GM18951 (cell line): ENCODE measurements around the gene IL1A.
"Not testable (repeated sequence)": the region's sequence is repeated elsewhere in the genome, so short reads cannot be mapped to it uniquely, and the experiment has no call there.

Experiments used
- POLR2A ChIP-seq: IDR thresholded peaks from 4 replicates; pipeline ENCODE4 v1.6.1; 2011; ENCODE audit warnings: mild to moderate bottlenecking; ENCODE audit not compliant: insufficient read length, insufficient read depth; ENCODE audit errors: extremely low read depth
- in situ Hi-C: fragments of 300-500 bp; cut with MboI; formaldehyde crosslinking; loops from one replicate; pipeline ENCODE4 v1.12.0; 2022; ENCODE audit warnings: low sequenced_read_pairs, mixed read lengths, inconsistent platforms; ENCODE audit not compliant: unreplicated experiment

Gene IL1A

GRCh38 chr2:112784199-112785189 lies at the start of gene IL1A:
IL1A (minus strand) TSS chr2:112784493; CDS start chr2:112783770, 723 bp downstream.
- no peak for TF ChIP-seq POLR2A
- in situ Hi-C loops: no loop called here

DNA sequence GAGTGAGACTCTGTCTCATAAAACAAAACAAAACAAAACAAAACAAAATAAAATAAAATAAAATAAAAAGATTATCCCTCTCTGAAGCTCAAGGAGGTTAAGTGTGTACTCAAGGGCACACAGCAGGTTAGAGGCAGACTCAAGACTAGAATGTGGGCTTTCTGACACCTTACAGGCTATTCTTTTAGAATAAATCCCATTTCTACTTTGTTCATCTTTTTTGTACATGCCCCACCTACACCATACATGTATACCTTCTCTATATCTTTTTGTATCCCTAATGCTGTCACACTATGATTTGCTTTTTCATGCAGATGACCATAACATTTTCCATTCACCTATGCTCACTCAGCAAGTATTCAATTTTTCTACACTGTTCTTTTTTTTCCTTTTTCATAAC lies 49.7 kb upstream of the IL1A start:
- in situ Hi-C loops: no loop called here

DNA sequence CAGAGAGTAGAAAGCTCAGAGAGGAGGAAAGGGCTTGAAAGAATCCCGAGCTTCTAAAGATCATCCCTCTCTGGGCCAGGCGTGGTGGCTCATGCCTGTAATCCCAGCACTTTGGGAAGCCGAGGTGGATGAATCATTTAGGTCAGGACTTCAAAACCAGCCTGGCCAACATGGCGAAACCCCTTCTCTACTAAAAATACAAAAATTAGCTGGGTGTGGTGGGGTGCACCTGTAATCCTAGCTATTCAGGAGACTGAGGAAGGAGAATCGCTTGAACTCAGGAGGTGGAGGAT lies 49.3 kb upstream of the IL1A start:
- in situ Hi-C loops: not testable (repeated sequence)

More for the DNA sequence above, 49.7 kb upstream of the IL1A start:
- no peak for TF ChIP-seq POLR2A

DNA sequence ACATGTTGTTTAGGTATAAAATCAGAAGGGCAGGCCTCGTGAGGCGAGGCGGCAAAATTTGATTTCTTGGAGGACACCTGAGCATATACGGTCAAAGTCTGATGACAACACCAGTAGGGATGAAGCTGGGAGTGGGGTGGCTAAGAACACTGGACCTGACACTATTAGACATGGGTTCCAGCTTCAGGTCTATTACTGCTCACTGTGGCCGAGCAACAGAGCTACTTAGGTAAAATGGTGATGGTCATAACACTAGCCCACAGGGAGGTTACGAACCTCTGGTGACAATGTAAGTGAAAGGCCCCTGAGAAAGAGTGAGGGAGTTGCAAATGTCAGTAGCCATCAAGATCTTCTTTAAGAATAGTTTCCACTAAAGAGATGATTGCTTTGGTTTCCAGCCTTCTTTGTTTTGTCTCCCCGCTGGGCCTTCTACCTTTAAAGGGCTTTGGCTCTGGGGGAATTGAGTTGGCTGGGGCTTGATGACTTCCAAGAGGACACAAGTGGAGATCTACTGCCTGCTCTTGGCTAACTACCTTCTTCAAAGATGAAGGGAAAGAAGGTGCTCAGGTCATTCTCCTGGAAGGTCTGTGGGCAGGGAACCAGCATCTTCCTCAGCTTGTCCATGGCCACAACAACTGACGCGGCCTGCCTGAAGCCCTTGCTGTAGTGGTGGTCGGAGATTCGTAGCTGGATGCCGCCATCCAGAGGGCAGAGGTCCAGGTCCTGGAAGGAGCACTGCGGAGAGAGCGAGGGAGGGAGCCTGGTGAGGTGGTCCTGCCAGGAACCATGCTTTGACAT lies 48.7 kb upstream of the IL1A start:
- no peak for TF ChIP-seq POLR2A
- in situ Hi-C loops: no loop called here

- in situ Hi-C loops: no loop called here
- TF ChIP-seq POLR2A: no peak
Observed at GRCh38 chr2:112831946-112832840, 47.9 kb upstream of the IL1A start.

- in situ Hi-C loops: no loop called here
- TF ChIP-seq POLR2A: no peak
Observed at GRCh38 chr2:112831513-112831845, 47.2 kb upstream of the IL1A start.

DNA sequence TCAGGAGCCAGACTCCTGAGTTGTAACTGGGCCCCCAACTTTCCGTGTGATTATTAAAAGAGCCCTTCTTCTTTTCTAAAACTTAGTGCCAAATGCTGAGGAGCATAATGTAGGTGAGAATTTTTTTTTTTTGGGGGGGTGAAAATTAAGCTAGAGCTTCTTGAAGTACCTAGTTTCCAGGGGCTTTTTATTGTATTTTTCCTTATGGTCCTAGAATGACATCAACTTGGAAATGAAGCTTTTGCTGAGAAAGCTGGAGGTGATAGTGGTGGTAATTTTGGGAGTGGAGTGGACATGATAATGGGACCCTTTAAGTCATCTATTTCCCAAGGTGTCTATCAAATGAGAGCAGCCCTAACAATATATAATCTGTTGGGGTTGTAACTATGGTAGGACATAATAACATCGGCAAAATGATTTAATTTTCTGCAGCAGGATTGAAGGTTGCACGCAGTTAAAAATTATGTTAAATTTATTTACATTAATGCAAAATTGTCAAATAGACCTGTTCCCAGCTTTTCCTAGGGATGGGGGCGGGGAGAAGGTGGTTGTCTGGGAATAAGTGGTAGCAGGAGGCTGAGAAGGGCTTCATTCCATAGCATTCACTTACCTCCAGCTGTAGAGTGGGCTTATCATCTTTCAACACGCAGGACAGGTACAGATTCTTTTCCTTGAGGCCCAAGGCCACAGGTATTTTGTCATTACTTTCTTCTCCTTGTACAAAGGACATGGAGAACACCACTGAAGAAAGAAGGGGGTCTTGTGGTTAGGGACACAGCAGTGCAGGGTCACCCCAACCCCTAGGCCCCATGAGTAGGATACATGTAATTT lies 46.6 kb upstream of the IL1A start:
- in situ Hi-C loops: no loop called here
- TF ChIP-seq POLR2A: no peak

DNA sequence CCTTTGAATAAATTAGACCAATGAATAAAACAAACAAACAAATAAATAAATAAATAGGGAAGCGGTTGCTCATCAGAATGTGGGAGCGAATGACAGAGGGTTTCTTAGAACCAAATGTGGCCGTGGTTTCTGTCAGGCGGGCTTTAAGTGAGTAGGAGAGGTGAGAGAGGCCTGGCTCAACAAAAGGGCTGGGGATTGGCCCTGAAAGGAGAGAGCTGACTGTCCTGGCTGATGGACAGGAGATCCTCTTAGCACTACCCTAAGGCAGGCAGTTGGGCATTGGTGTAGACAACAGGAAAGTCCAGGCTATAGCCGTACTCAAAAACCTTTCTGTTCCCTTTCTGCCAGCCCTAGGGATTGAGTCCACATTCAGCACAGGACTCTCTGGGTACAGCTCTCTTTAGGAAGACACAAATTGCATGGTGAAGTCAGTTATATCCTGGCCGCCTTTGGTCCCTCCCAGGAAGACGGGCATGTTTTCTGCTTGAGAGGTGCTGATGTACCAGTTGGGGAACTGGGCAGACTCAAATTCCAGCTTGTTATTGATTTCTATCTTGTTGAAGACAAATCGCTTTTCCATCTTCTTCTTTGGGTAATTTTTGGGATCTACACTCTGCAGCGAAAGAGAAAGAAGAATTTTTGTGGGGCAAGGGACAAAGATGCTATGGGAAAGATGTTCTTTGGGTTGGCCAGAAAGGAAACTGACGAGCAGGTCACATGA lies 45.8 kb upstream of the IL1A start:
- TF ChIP-seq POLR2A: no peak
- in situ Hi-C loops: loop anchor here (10.0 kb wide), 1 partner anchor 45 kb away; no protein-coding TSS in a partner anchor

- in situ Hi-C loops: loop anchor here (10.0 kb wide), 1 partner anchor 45 kb away; no protein-coding TSS in a partner anchor
- TF ChIP-seq POLR2A: no peak
Observed at GRCh38 chr2:112829101-112829960, 45.0 kb upstream of the IL1A start.

DNA sequence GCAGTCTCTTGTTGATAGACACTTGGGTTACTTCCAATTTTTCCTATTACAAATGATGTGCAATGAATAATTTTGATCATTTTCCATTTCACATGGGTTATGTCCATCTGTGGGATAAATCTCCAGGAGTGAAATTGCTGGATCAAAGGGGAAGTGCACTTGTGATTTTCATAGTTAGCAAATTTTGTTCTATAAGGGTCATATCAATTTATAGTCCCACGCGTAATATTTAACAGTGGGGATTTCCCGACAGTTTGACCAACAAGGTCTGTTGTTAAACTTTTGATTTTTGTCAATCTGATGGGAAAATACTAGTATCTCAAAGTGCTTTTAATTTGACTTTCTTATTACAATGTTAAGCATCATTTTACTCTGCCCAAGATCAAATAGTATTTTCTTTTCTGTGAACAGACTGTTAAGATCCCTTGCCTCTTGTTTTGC lies 44.0 kb upstream of the IL1A start:
- no peak for TF ChIP-seq POLR2A
- in situ Hi-C loops: loop anchor here (10.0 kb wide), 1 partner anchor 47 kb away; no protein-coding TSS in a partner anchor
